ENCODE data around the gene KIRREL3.

The KIRREL3 gene

GRCh38 chr11:126821827-126822226 is 178.7 kb downstream of the KIRREL3 start:
- DNase-seq: no peak

GRCh38 chr11:126819194-126819593 is 181.4 kb downstream of the KIRREL3 start:
- DNase-seq: no peak

DNA sequence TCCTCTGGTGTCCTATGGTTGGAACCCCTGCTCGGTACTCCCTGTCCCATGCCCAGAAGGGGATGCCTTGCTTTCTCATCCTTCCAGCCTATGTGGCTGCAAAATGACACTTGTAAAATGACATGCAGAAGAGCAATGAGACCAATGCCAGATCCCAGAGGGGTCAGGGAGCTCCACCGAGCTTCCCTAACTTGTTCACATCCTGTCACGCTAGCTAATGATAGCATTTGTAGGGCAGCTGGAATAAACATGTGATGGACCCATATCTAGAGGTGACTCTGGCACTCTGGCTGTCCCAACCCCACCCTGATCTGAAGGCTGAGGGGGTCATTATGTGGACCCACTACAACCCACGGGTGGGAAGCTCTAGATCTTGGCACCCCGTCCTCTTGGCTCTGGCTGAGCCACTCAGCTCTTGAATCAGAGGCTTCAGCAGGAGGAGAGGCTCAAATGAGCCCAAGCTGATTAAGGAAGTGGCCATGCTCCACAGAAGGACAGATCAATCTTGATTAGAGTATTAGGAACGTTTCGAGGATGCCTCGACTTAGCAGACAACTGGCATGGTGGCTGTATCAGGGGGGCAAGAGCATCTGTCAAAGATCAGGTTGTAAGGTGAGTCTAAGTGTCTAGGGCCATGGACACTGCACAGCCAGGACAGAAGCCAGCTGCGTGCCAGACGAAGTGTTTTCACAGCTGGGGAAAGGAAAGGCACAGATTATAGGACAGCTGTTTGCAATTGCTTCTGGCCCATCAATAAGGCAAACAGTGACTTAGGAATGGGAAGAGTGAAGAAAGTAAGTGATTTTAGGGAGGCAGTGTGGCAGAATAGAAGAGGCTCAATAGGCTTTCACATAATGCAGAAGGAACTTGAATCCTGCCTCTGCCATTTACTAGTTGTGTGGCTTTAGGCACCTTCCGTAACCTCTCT is 182.8 kb downstream of the KIRREL3 start:
- DNase-seq: no peak

GRCh38 chr11:126817096-126817495 is 183.5 kb downstream of the KIRREL3 start:
- no peak for DNase-seq

- no peak for DNase-seq
Measured at GRCh38 chr11:126816645-126817044, 183.9 kb downstream of the KIRREL3 start.

GRCh38 chr11:126815111-126815510 is 185.5 kb downstream of the KIRREL3 start:
- DNase-seq: no peak

- no peak for DNase-seq
Measured at GRCh38 chr11:126810776-126811175, 189.8 kb downstream of the KIRREL3 start.

DNA sequence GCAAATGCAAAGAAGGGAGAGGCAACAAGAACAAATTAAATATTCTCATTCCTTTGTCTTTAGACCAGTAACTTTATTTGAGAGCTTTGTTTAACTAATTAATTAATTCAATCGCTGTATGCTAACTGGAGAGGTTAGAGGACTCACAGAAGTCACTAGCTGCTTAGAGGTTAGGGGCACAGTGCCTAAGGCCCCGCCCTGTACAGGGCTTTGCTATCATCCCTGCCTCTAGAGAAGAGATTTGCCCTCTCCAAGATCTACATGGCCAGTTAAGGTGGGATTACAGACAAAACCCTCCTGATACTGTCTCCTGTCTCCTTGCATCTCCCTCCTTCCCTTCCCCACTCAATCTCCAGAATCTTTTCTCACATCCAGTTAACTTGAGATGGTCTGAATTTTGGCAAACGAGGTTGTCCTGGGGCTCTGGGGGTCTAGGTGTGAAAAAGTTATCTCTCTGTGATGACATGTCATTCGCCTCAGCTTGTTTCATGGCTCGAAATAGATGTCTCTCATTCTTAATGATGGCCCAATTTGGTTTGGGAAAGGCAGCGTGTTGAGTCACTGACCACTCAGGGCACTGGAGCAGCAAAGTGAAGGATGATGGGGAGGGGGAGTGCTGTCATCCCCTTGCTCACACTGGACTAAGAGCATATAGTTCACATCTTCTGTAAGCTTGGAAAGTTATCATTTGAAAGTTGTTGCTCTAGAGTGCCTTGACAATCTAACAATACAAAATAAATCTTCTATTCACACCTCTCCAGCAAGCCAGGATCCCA is 190.9 kb downstream of the KIRREL3 start:
- DNase-seq: no peak

GRCh38 chr11:126808836-126809235 is 191.7 kb downstream of the KIRREL3 start:
- no peak for DNase-seq

DNA sequence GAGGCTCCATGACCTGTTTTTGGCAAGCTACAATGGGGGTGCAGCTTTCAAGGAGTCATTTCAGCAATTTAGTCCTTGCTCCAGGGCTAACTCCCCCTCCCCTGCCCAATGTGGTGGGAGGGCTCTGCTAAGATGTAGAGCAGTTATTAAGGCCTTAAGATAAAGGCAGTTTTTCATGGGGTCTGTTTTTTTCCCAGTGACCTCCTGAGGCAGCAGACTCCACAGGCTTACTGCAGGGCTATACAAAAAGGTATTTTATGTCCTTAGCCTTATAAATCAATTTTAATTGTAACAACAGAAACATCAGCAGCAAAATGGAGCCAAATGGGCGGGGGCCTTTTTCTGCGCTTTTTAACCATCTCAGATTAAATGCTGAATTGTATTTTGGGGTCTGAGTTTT is 192.3 kb downstream of the KIRREL3 start:
- DNase-seq: no peak

GRCh38 chr11:126805870-126806269 is 194.7 kb downstream of the KIRREL3 start:
- no peak for DNase-seq

GRCh38 chr11:126804363-126804762 is 196.2 kb downstream of the KIRREL3 start:
- DNase-seq: no peak

GRCh38 chr11:126800009-126800408 is 200.6 kb downstream of the KIRREL3 start:
- no peak for DNase-seq

DNA sequence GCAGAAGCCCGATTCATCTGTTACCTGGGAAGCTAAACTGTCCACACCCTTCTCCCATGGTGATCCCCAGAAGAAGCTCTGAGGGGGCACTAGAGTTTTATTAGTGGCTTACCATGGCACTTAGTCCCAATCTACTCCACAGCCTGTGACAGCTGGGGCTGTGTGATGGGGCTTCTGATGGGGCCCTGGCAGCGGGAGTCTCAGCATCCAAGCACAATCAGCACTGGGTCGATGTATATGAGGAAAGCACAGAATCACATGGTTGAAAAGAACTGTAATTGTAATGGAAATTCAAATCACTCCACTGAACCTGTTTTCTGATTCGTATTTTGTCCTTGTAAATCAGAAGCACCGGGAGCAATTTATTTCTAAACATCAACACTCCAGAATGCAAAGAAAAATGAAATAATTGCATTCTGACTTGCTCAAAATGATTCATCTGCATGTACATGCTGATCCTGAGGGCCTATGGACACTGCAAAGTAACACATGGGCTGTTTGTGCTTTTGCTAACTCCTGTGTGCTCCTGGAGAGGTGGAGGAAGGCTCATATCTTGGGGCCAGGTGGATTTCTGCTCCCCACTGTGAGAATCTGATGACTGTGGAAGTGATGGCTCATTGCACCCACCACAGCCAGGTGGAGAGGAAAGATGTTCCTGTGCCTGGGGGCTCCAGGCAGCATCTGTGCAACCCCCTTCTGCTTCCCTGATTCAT is 203.0 kb downstream of the KIRREL3 start:
- no peak for DNase-seq

DNA sequence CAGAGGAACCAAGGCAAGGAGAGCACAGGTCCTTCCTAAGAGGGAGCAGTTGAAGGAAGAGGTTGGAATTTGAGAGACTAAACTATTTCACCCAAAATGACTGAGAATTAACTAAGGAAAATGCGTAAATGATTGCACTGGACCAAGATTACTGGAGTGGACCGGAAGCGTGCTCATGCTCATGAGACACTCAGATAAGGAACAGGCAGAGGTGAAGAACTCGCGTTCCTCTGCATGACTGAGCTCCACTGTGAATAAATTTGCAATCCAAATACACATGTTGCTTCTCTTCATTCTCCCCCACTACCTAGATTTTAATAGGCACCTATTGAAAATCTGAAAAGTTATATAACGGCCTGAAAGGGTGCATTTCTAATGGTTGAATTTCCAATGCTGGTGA is 207.0 kb downstream of the KIRREL3 start:
- no peak for DNase-seq

GRCh38 chr11:126791991-126792390 is 208.6 kb downstream of the KIRREL3 start:
- no peak for DNase-seq

DNA sequence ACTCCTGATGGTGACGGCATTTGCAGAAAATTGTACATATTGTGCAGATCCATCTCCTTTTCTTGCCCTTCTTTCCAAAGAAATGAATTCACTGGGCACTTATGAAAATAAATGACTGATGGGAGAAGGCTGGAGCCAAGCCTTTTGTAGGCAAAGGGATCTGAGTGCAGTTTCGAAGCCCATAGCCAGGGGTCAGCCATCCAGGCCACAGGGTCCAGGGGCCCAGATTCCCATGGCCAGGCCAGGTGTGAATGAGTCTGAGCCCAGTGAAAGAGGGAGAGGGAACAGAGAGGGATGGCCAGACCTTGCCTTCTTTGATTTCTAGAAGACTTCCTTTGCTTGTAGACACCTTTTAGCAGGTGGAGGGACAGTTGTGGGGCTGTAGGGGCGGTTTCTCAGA is 209.1 kb downstream of the KIRREL3 start:
- DNase-seq: no peak

GRCh38 chr11:126790550-126791081 is 210.0 kb downstream of the KIRREL3 start:
- DNase-seq: no peak

- DNase-seq: no peak
Measured at GRCh38 chr11:126782810-126783209, 217.8 kb downstream of the KIRREL3 start.

- no peak for DNase-seq
Measured at GRCh38 chr11:126781942-126782341, 218.6 kb downstream of the KIRREL3 start.

DNA sequence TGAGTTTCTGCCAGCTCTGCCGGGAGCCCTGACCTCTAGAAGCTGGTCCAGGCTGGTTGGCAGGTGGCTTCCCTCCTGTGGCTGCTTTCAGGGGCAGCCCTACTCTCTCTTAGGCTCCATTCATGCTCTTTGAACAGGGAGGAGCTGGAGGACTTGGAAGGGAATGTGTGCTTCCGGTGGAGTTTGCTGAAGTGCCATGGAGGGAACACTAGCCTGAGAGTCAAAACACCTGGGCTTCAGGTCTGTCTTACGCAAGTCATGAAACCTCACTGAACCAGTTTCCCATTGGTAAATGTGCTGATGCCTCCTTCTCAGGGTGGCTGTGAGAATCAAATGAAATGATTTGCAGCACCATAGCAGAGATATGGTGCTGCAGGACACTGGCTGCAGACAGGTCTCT is 224.5 kb downstream of the KIRREL3 start:
- no peak for DNase-seq

DNA sequence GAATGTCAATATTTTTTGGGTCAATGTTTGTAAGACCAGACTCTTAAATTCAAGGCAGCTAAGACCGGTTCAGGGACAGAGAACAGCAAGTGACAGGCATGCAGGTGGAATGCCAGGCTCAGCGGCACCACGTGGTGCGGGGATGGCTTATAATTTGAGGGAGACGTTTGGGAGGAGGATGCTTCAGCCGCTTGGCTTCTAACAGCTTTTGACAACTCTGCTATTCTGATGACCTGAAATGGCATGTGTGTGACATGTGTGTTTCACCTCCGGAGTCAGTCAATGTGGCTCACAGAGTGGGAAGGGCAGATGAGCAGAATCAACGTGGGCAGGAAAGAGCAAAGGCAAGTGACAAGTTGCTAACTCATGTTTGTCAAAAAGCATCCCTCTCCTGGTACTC is 228.3 kb downstream of the KIRREL3 start:
- no peak for DNase-seq

GRCh38 chr11:126768702-126769101 is 231.9 kb downstream of the KIRREL3 start:
- DNase-seq: no peak
